ENCODE data around the gene PSAP.
"Not testable (repeated sequence)": the region's sequence is repeated elsewhere in the genome, so short reads cannot be mapped to it uniquely, and the experiment has no call there.

The PSAP gene

GRCh38 chr10:71873582-71874211 lies 22.6 kb upstream of the PSAP start:
- DNase-seq = no peak

- not testable (repeated sequence) for DNase-seq
Measured at GRCh38 chr10:71869601-71870000, 18.6 kb upstream of the PSAP start.

DNA sequence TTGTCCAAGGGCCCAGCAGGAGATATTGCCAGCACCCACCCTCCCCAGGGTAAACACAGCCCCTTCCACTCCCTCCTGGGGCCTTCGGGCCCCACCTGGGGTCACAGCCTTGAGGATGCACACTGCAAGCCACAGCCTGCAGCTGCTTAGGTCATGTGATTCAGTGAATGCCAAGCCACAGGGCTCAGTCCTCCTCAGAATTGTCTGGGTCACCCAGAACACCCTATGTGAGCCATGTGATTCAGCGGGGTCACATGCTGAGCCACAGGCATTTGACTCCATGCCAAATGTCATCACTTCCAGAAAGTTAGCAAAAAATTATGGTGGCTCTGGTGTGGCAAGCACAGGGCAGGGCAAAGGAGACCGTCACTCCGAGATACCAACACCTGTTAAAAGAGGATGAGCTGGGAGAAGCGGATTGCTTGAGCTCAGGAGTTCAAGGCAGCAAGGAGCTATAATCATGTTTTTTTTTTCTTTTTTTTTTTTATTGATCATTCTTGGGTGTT lies 17.2 kb upstream of the PSAP start:
- DNase-seq = no peak

DNA sequence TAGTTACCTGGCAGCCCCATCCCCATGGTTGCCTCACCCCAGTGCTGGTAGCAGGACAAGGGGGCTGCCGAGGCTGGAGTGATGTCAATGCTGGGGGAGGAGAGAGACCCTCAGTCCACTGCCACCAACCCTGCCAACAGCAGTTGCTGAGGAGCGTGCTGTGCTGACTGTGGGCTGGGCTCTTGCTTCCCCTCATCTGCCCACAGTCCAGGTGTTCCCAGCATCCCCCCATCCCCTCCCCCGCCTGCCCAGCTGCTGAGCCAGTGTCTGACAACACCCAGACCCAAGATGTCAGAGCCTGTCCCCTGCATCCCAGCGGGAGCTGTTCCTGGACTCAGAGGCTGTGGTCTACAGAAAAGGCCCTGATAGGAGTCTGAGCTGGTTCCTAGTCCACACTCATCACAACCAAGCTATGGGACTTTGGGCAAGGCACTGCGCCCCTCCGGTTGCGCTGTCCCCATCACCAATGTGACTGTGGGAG lies 14.6 kb upstream of the PSAP start:
- no peak for DNase-seq

GRCh38 chr10:71864911-71865361 lies 13.9 kb upstream of the PSAP start:
- DNase-seq = no peak

- DNase-seq = no peak
Measured at GRCh38 chr10:71863203-71863602, 12.2 kb upstream of the PSAP start.

DNA sequence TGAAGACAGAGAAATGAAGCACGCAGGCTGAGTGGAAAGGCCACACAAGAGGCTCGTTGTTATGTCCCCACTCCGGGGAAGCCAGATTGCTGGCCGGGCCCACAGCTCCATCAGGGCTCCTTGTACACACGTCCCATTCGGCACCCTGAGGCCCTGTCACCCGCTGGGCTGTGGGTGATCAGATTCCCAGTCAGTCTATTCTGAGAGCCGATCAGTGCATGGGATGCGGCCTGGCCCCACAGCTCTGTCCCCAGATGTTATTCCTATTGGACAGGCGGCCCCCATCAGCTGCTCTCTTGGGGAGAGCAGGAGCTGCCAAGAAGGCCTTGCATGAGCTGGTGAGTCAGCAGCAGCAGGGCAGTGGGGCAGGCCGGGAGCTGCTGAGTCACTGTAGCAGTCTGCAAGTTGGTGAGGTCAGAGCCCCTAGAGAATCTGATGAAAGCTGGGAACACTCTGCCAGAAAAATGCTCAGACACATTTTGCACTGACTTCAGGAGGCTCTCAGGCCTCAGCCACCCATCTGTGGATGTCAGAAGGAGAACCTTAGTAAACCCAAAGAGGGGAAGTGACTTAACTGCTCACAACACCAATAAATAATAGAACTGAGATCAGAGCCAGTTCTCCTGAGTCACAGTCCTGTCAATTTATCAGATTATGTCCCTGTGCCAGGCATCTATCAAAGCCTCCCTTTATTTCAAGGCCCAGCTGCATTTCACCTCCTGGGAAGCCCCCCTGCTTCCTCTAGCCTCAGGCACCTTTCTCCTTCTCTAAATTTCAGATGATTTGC lies 9.4 kb upstream of the PSAP start:
- peak; percentile 15 for DNase-seq

GRCh38 chr10:71857934-71858890 lies 7.2 kb upstream of the PSAP start:
- DNase-seq = no peak

DNA sequence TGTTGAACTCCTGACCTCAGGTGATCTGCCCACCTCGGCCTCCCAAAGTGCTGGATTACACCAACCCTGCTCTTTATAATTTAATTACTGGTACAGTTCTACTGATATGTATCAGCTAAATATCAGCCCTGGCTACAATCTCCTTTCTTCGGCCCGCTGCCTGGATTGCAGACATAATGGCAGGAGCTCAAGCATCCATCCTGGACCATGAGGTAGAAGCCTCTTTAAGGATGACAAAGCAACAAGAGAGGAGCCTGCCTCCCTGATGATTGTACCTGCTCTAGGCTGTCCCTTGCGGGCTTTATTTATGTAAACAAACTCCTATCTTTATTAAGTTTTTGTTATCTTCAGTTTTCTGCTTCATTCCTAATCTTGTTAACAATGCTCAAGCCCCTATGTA lies 5.6 kb upstream of the PSAP start:
- no peak for DNase-seq

GRCh38 chr10:71854031-71854430 lies 3.0 kb upstream of the PSAP start:
- no peak for DNase-seq

DNA sequence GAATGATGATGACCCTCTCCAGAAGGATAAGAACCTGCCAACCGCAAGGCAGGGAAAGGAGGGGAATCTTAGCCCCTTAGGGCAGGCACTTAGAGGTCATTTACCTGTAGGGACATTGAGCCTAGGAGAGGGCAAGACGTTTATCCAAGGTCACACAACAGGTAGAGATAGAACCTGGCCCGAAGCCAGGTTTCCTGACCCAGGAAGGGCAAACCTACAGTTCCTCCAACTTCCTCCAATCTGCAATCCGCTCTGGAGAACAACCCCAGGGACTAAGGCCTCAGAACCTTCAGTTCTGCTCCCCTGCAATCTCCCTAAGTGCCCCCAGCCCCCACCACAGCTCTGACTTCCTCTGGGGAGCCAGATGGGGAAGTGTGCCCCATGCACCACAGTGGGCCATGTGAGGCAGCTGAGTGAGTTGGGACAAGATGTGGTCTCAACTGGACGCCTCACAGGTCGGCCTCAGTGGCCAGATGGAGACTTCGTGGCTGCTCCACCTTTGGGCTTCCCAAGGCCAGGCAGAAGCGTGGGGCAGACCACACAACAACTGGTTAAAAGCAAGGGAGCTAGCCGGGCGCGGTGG lies 1.4 kb upstream of the PSAP start:
- DNase-seq = no peak

DNA sequence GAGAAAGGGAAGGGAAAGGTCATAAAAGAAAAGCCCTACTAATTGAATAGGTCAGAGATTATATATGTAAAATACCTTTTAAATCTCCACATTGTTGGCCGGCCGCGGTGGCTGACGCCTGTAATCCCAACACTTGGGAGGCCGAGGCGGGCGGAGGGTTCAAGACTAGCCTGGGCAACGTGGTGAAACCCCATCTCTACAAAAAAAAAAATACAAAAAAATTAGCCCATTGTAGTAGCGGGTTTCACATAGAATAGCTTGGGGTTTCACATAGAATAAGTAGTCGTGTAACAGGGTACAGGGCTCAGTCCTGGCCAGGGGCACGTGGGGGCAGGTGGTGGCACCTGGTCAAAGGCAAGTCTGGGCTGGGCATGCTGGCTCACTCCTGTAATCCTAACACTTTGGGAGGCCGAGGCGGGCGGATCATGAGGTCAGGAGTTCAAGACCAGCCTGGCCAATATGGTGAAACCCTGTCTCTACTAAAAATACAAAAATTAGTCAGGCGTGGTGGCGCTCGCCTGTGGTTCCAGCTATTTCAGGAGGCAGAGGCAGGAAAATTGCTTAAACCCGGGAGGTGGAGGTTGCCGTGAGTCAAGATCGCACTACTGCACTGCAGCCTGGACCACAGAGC lies 529 bp upstream of the PSAP start:
- not testable (repeated sequence) for DNase-seq

- no peak for DNase-seq
Measured at GRCh38 chr10:71850021-71850742, 869 bp downstream of the PSAP start.

GRCh38 chr10:71849461-71849908 lies 1.6 kb downstream of the PSAP start:
- DNase-seq = no peak

DNA sequence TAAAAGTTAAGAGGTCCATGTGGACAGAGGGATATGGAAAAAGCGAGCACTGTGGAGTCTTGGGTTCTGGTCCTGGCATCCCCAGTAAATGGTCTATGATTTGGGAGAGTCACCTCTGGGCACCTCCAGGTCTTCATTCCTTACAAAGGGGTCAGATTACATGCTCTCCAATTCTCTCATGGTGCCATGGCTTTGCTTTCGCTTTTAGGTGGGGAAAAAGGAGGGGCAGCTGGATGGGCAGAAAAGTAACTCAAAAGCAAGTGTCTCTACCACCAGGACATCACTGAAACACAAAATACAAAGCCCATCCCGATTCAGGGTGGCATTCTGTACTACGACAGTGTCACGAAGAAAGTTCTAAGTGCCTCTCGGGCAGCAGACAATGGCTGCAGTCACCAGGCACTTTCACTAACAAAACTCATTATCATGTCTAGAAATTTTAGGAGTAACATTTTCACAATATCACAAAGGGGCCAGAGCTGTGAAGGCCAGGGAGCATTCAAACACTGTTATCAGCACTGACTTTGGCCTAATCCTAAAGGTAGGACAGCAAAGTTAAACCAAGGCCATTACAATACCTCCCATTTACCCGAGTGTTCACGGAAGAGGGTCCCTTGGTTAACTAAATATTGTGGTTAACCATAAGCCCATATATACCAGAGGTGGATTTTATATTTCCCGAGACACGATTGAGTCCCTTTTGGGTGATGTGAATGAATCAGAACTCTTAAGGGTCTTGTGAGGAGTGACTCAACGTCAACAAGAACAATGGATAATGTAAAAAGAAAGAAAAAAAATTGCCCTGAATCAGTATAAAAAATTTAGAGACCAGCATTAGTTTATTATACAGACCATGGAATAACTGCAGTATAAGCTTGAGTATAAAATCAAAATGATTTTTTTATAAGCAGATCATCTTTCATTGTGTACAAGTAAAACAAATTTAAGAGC lies 2.5 kb downstream of the PSAP start:
- no peak for DNase-seq

DNA sequence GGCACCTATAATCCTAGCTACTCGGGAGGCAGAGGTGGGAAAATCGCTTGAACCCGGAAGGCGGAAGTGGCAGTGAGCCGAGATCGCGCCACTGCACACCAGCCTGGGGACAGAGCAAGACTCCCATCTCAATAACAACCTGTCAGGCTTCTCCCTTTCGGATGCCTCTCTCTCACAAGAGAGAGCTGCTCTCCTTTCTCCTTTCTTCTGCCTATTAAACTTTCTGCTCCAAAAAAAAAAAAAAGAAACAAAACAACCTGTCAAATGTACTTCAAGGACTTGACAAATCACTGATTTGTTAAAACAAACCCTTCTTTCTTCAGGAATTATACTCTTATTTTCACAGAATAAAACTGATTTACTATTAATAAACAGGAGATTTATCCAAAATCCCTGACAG lies 3.6 kb downstream of the PSAP start:
- no peak for DNase-seq

DNA sequence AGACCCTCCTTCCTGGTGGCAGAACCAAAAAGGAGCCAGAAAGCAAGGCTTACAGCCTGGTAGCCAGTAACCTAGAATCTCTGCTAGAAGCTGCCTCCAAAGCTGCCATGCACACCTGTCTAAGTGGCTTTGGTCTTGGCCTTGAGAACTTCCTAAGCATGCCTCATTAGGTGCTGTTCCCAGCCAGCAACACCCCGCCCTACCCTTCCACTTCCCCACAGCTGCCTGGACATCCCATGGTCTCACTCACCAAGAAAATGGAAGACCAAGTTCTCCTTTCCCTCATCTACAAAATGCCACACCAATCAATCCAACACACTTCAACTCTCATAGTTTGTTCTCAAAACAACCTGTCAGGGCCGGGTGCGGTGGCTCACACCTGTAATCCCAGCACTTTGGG lies 4.2 kb downstream of the PSAP start:
- DNase-seq = no peak

DNA sequence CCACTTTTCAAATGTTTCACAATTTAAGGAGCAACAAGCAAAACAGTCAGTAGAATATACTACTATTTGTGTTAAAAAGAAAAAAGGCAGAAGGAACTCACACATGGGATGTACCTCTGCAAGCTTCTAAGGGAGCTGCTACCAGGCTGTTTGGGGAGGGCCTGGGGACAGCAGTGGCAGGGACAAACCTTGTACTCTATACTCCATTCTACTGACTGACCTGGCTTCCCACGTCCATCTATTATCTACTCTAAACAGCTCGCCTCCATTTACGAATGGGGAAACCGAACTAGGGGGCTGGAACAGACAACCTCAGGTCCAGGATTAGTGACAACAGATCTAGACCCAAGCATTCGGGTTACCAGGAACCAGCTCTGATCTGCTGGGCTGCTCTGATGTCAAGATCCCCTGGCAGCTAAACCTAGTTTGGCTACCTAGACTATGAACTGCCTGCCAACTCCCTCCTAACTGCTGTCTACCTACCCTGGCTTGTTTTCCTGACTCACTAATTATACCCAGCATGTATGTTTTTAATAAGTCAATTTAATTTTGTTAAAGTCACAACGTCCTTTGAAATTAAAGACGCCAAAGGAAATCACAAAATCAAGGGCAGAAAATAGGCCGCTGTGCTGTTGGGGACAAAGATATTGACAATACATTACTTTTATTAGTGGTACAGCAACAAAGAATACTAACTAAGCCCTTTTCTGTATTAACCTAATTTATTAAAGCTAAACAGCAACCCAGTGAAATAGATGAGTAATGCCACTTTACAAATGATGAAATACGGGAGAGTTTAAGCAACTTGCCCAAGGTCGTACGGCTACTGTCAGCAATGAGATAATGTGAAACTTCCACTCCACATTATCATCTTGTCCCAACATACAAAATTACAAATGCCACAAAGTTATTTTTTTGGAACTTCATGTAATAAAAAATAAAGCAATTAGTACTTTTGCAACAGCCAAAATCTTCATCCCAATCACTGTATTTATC lies 5.3 kb downstream of the PSAP start:
- DNase-seq = no peak

DNA sequence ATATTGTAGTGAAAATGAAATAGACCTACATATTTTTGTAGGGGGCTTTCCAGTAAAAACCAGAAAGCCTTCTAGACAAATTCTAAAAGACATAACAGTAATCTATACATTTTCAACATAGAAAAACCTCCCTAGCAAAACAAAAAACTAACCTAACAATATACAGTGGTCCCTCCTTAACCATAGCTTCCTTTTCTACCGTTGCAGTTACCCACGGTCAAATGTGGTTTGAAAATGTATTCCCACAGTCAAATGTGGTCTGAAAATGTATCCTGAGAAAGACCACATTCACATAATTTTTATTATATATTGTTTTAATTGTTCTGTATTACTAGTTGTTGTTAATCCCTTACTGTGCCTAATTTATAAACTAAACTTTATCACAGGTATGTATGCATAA lies 6.4 kb downstream of the PSAP start:
- DNase-seq = no peak
